AG09309 (cell line): Measurements from ENCODE around the gene LTBP1.

ENCODE experiments used
- DNase-seq: peaks from one replicate; pipeline ENCODE4 v3.0.0-alpha.2; 2010; ENCODE audit warnings: low read depth
- H3K4me3 ChIP-seq: 2 replicates; pipeline ENCODE4 v1.5.1; 2011; ENCODE audit warnings: mild to moderate bottlenecking, low read depth, low read length, moderate library complexity; ENCODE audit not compliant: control insufficient read depth
- CTCF ChIP-seq: IDR thresholded peaks from 2 replicates; pipeline ENCODE4 v1.5.1; 2011; ENCODE audit warnings: mild to moderate bottlenecking, low read depth, low read length, inconsistent platforms; ENCODE audit not compliant: insufficient read depth, control insufficient read depth; ENCODE audit errors: missing control alignments

Gene LTBP1

GRCh38 chr2:33425161-33425560 lies 478.4 kb downstream of the LTBP1 start:
- TF ChIP-seq CTCF, result no peak
- no peak overlapping the region for H3K4me3 ChIP-seq
- no peak for DNase-seq

GRCh38 chr2:33425586-33426031 lies 478.9 kb downstream of the LTBP1 start:
- no peak for TF ChIP-seq CTCF
- no peak for DNase-seq
- no peak overlapping the region for H3K4me3 ChIP-seq

- DNase-seq, result no peak
- no peak overlapping the region for H3K4me3 ChIP-seq
- no peak for TF ChIP-seq CTCF
Measured at GRCh38 chr2:33426666-33427231, 480.0 kb downstream of the LTBP1 start.

GRCh38 chr2:33430077-33430476 lies 483.3 kb downstream of the LTBP1 start:
- DNase-seq, result no peak
- no peak overlapping the region for H3K4me3 ChIP-seq
- no peak for TF ChIP-seq CTCF

GRCh38 chr2:33430856-33431255 lies 484.1 kb downstream of the LTBP1 start:
- H3K4me3 ChIP-seq, result no peak overlapping the region
- DNase-seq, result no peak
- TF ChIP-seq CTCF, result no peak

GRCh38 chr2:33432871-33433270 lies 486.1 kb downstream of the LTBP1 start:
- no peak for DNase-seq
- no peak overlapping the region for H3K4me3 ChIP-seq
- no peak for TF ChIP-seq CTCF
